Germinal center (tissue), 1 donor: ENCODE results near the gene CIITA.
"Not testable (repeated sequence)": the region's sequence is repeated elsewhere in the genome, so short reads cannot be mapped to it uniquely, and the experiment has no call there.

Experiments
- DNase-seq: peaks from one replicate; pipeline ENCODE4 v3.0.0; 2012; ENCODE audit warnings: mixed read lengths, low spot score

CIITA gene

DNA sequence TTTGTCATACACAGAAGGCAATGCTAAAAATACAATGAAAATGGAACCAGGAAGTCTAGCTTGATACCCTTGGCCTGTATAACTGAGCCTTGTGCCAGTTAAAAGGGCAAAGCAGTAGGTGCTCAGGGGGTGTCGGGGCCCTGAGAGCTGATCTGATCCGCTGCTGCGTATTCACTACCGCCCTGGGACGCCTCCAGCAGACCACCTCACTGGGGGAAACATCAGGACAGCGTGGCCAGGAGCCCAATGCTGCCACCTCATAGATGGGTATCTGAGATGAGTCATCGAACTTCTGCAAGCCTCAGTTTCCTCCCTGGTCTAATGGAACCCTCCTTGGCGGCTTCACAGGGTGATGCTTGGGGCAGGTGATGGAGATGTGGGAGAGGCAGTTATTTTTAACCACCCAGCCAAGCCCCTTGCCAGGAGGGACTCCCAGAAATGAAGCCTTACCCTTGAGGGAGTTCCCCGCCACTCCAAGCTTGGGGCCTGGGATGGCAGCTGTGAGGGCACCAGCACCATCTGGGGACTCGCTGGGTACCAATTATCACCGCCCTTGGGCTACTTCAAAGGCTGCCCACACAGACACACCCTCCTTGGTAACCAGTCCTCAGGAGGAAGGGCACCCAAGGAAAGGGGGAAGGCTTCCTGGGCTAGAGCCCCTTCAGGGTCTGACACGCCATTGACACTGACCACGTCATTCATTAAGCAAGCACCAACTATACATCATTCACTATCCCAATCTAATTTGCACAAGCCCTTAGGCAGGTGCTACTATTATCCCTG, 57.5 kb downstream of the CIITA start:
- no peak for DNase-seq

DNA sequence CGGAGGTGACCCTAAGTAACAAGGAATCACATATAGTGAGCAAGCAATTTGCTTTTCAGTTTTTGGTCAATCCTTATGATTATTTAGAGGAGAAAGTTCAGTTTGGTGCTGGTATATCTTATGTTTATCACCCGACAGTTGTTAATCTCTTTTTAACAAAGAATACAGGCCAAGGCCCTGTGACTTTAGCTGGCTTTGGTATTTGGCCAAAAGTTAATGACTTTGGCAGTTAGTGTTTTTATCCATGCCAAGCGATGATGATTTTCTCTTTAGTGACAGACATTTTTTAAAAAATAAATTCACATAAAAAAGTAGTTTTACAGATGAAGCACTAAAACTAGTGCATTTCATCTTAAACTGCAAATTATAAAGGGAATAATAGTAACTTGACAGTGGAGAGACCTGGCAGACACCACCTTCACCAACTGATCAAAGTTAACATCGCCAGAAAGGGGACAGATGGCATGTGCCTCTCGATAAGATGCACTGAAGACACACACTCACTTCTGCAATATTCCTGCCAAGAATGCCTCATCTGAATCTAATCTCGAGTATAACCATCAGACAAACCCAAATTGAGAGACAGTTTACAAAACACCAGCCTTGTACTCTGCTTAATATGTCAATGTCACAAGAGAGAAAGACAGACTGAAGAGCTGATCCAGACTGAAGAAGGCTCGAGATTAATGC, 58.4 kb downstream of the CIITA start:
- DNase-seq: no peak

DNA sequence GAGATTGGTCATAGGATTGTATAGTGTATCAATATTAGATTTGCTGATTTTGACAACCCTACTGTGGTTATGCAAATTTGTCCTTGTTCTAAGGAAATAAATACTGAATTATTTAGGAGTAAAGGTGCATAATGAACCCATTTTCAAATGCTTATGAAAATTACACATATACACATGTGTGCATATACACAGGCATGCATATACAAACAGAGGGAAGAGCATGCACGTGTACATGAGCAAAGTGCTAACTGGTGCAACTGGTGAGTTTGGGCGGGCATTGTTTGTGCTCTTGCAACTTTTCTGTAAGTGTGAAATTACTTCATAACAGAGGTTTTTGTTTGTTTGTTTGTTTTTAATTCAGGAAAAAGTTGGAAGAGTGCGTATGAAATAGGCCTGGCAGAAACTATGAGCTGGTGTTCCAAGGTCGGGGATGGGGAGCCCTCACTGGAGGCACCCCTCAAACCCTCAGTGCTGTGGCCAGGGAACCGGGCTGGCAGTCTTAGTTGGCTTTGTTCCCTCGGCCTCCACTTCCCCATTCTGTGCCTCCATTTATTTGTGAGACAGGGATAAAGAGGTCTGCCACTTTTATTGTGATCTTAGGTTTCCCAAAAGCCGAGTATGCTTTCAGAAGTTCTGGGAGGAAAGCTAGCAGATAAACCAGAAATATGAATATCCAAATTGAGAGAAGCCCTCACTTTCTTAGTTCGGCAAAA, 59.4 kb downstream of the CIITA start:
- no peak for DNase-seq

DNA sequence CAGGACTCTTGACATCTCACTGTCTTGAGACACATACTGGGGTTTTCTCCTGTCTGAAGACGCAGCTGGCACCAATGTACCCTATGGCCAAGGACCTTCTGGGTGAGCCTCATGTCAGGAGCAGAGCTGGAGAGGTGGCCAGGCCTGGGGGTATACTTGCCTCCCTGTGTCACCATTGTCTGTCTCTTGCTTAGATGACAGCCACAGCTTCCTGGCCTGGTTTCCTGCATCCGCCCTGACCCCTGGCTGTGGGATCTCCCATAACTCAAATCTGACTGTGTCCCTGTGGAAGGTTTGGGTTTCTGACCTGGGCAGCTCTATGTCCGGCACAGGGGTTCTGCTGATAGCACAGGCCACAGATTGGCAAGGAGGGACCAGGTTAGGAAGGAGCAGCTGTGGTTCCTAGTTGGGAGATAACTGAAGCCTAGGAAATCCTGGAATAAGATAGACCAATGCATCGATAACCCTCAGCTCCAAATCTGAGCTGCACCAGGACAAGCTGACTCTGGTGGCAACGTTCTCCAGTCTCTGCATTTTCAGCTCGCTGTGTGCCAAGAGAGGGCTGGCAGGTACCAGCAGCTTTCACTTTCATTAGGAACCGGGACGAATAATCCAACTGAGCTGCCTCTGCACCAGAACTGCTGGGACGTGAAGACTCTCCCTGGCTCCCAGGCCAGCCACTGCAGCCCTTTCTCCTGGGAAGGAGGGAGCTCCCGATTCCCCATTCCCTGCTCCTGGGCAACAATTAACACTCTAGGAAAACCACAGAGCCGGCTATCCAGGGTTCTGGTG, 60.3 kb downstream of the CIITA start:
- no peak for DNase-seq

GRCh38 chr16:10938321-10938720, 61.3 kb downstream of the CIITA start:
- no peak for DNase-seq

- DNase-seq: no peak
Measured at GRCh38 chr16:10938796-10939648, 62.0 kb downstream of the CIITA start.

- no peak for DNase-seq
Measured at GRCh38 chr16:10939649-10940234, 62.7 kb downstream of the CIITA start.

GRCh38 chr16:10940501-10941079, 63.6 kb downstream of the CIITA start:
- no peak for DNase-seq

DNA sequence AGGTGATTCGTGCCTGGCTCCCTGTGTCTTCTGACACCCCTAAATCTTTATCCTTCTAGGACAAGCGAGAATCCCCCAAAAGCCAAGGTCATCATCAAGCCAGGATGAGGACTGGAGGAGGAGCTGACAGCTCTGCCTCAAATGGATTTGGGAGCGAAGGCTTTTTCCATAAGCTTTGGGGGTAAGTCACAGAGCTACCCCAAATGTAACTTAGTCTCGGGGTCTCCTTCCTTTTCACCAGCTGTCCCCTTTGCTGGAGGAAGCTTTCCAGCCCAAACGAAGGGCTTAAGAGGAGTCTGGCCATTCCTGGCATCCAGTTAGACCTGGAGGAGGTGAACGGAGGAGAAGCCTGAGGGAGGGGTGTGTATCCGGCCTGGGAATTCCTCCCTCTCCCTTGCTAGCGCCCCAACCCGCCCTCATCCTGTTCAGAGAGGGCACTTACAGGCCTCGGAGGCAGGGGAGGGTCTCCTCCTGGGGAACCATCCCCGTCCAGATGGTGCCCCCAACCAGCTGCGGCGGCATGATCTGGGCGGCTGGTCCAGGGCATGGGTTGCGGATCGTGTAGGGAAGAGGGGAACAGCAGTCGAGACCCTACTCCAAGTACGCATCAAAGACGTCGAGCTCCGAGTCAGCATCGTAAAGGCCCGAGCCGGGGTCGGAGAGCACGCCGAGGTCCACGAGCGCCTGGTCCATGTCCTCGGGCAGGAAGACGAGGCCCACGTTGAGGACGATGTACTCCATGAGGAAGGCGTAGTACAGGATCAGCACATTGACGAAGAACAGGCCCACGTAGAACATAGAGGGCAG, 64.3 kb downstream of the CIITA start:
- DNase-seq: no peak

DNA sequence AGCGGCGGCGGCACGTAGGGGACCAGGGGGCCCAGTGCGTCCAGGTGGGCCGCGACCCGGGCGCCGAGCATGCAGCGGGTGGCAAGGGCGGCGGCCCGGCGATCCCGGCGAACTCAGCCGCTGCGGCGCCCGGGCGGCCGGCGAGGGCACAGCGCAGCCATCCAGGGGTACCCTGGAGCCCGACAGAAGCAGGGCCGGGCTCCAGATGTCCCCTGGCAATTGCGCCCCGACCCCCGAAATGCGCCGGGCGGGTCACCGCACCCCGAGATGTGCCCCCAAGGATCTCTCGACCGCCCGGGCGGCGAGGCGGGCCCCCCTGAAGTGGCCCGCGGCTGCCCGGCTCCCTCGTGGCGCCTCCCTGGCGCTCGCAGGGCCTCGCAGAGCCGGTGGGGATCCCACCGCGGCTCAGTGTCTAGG, 64.9 kb downstream of the CIITA start:
- not testable (repeated sequence) for DNase-seq

- DNase-seq: peak; percentile 100
Measured at GRCh38 chr16:10942352-10943063, 65.5 kb downstream of the CIITA start, which contains the start of gene DEXI. Gene DEXI, minus strand, starts transcription at chr16:10942468. Its CDS starts 463 bp downstream, at chr16:10942005.

GRCh38 chr16:10943064-10943353, 66.0 kb downstream of the CIITA start:
- no peak for DNase-seq

DNA sequence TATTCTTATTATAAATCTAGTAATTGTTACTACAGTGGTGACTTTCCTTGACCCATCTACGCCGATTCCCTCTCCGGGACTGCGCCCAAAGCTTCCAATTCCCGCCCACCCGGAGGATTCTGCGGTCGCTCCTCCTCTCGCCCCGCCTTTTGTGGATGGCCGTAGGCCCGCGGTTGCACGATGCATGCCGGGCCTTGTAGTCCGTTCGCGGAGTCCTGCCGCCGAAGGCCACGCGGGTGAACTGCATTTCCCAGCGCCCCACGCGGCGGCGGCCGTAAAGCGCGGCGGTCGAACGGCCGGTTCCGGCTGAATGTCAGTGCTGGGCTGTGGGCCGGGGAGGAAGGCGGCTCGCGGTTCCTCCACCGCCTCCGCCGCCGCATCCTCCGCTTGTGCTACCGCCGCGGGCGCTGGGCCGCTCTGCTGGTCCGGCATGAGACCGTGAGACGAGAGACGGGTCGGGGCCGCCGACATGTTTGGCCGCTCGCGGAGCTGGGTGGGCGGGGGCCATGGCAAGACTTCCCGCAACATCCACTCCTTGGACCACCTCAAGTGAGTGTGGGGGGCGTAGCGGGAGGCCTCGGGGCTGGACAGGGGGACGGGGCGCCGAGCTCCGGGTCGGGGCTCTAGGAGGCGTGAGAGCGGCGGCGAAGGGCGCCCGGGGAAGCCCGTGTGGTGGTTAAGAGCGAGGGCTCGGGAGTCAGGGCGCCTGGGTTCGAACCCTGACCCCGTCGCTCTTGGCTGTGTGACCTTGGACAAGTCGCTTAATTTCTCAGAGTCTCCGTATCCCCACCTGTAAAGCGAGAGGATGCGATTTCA, 67.5 kb downstream of the CIITA start, which contains the start of gene CLEC16A:
Gene CLEC16A, plus strand, starts transcription at position 316 of the 816 bp plus-strand sequence. Its CDS starts 154 bp downstream, at position 470.
- DNase-seq: peak; percentile 93

GRCh38 chr16:10945065-10945787, 68.2 kb downstream of the CIITA start:
- DNase-seq: no peak

DNA sequence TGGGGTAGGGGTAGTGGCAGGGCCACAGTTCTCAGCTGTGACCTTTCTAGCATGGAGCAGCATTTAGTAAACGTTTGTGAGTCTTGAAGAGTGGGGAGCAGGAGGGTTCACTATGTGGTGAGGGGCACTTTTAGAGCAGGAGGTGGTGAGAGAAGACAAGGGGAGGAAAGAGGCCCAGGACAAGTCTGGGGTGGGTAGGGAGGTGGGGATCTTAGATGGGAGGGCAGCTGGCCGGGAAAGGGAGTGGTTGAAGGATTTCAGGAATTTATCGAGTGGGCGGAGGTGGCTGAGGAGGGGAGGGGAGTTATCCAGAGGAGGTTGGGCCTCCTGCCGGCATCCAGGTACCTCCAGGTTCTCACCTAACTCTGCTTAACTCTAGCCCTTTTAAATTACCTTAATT, 69.3 kb downstream of the CIITA start:
- DNase-seq: no peak

DNA sequence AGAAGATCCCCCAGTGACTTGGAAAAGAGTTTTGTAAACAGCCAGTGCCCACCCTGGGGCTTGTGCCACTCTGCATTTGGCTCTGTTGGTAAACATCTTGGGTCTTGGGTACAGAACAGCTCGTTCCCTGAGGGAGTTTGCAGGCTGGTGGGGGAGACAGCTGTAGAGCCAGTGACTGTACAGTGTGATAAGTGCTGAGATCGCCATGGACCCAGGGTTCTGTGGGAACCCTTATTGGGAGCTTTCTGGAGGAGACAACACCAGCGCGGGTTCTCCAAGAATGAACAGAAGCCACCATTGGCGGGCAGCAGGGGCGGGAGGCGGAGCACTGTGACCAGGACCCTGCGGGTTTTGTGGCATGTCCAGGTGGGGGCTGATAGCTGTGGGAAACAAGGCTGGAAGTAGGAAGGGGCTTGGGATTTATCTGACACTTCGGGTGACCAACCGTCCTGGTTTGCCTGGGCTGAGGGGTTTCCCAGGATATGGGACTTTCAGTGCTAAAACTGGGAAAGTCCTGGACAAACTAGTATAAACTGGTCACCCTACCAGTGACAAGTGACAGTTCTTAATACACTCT, 70.3 kb downstream of the CIITA start:
- DNase-seq: no peak

GRCh38 chr16:10949424-10949970, 72.5 kb downstream of the CIITA start:
- DNase-seq: peak; percentile 84
